ENCODE measurements around the gene CD99.

Gene CD99

GRCh38 chrX:2650037-2650436 is 41.1 kb upstream of the CD99 start:
- TF ChIP-seq CTCF (IDR thresholded peaks at IDR 0.05; ENCODE audit: control insufficient read depth, extremely low read depth, insufficient read depth), result no peak
- no peak overlapping the region for H3K4me3 ChIP-seq (ENCODE audit: low read depth, low read length)
- no peak for DNase-seq (ENCODE audit: low read depth)

GRCh38 chrX:2650865-2651264 is 40.2 kb upstream of the CD99 start:
- no peak for TF ChIP-seq CTCF (IDR thresholded peaks at IDR 0.05; ENCODE audit: control insufficient read depth, extremely low read depth, insufficient read depth)
- DNase-seq (ENCODE audit: low read depth), result no peak
- H3K4me3 ChIP-seq (ENCODE audit: low read depth, low read length), result no peak overlapping the region

GRCh38 chrX:2652106-2652505 is 39.0 kb upstream of the CD99 start:
- no peak overlapping the region for H3K4me3 ChIP-seq (ENCODE audit: low read depth, low read length)
- TF ChIP-seq CTCF (IDR thresholded peaks at IDR 0.05; ENCODE audit: control insufficient read depth, extremely low read depth, insufficient read depth), result no peak
- no peak for DNase-seq (ENCODE audit: low read depth)

GRCh38 chrX:2654436-2655340 is 36.4 kb upstream of the CD99 start:
- no peak overlapping the region for H3K4me3 ChIP-seq (ENCODE audit: low read depth, low read length)
- TF ChIP-seq CTCF (IDR thresholded peaks at IDR 0.05; ENCODE audit: control insufficient read depth, extremely low read depth, insufficient read depth), result 0 out of 2 replicates have a peak, but pooled peaks have one; percentile 4
- DNase-seq (ENCODE audit: low read depth), result peak; percentile 34

GRCh38 chrX:2656257-2656836 is 34.7 kb upstream of the CD99 start:
- no peak overlapping the region for H3K4me3 ChIP-seq (ENCODE audit: low read depth, low read length)
- DNase-seq (ENCODE audit: low read depth), result no peak
- TF ChIP-seq CTCF (IDR thresholded peaks at IDR 0.05; ENCODE audit: control insufficient read depth, extremely low read depth, insufficient read depth), result no peak

- no peak overlapping the region for H3K4me3 ChIP-seq (ENCODE audit: low read depth, low read length)
- TF ChIP-seq CTCF (IDR thresholded peaks at IDR 0.05; ENCODE audit: control insufficient read depth, extremely low read depth, insufficient read depth), result no peak
- DNase-seq (ENCODE audit: low read depth), result no peak
Observed at GRCh38 chrX:2657532-2658113, 33.5 kb upstream of the CD99 start.

All from LNCaP clone FGC (cell line).